Posterior vena cava (tissue), 2 donors: ENCODE data around the gene TMEM184A. TPM values are rescaled to one million over a fixed set of nuclear protein-coding genes. Genes with fewer than 3 reads are reported as not detected.
A peak's percentile ranks its signal among the peaks of the same experiment; 100 is the strongest.
"Not testable (repeated sequence)": the region's sequence is repeated elsewhere in the genome, so short reads cannot be mapped to it uniquely, and the experiment has no call there.

Experiments used
- DNase-seq: peaks from one replicate; pipeline ENCODE4 v3.0.0-alpha.2; 2020; ENCODE audit warnings: low spot score
- intact Hi-C, 2 donors: fragments of 100-400 bp; cut with DNase I; formaldehyde crosslinking; loops; one replicate each; pipeline versions ENCODE4 v1.14.1 to v1.14.2; 2022 to 2023
- total RNA-seq, 2 donors: library from RNA; stranded (reverse); fragmentation: NEBNext Ultra II Directional; extraction: Animal tissue kit (Norgen Biotek cat#: 25700); gene quantifications; one replicate each; pipeline ENCODE4 v1.2.1, GENCODE V29; 2021
- donor health status: DM: yes; HTN: yes; CAD: no.
- donor health status: DM: yes; HTN: yes; CAD: no.

Gene TMEM184A
- total RNA-seq, 2 donors from 2014 or later: not detected

GRCh38 chr7:1591876-1592275 is 35.9 kb upstream of the TMEM184A start:
- intact Hi-C loops: no loop called here
- no peak for DNase-seq

- no peak for DNase-seq
- intact Hi-C loops: no loop called here
Observed at GRCh38 chr7:1591396-1591795, 35.4 kb upstream of the TMEM184A start.

- no peak for DNase-seq
- intact Hi-C loops: no loop called here
Observed at GRCh38 chr7:1590887-1591286, 34.9 kb upstream of the TMEM184A start.

GRCh38 chr7:1590476-1590875 is 34.5 kb upstream of the TMEM184A start:
- DNase-seq: no peak
- intact Hi-C loops: no loop called here

- DNase-seq: no peak
- intact Hi-C loops: loop anchor here in 1 of 2 donors (10.0 kb wide), 1 partner anchor 616 kb away; no protein-coding TSS in a partner anchor
Observed at GRCh38 chr7:1588978-1589377, 33.0 kb upstream of the TMEM184A start.

- intact Hi-C loops: loop anchor here in 1 of 2 donors (10.0 kb wide), 1 partner anchor 617 kb away; no protein-coding TSS in a partner anchor
- DNase-seq: no peak
Observed at GRCh38 chr7:1587738-1588137, 31.7 kb upstream of the TMEM184A start.

GRCh38 chr7:1586827-1587705 is 31.1 kb upstream of the TMEM184A start:
- intact Hi-C loops: loop anchor here in 1 of 2 donors (10.0 kb wide), 1 partner anchor 618 kb away; no protein-coding TSS in a partner anchor
- no peak for DNase-seq

GRCh38 chr7:1586126-1586826 is 30.3 kb upstream of the TMEM184A start:
- DNase-seq: no peak
- intact Hi-C loops: loop anchor here in 1 of 2 donors (10.0 kb wide), 1 partner anchor 619 kb away; no protein-coding TSS in a partner anchor

- DNase-seq: no peak
- intact Hi-C loops: loop anchor here in 1 of 2 donors (10.0 kb wide), 1 partner anchor 619 kb away; no protein-coding TSS in a partner anchor
Observed at GRCh38 chr7:1585142-1585981, 29.4 kb upstream of the TMEM184A start.

- intact Hi-C loops: loop anchor here in 1 of 2 donors (10.0 kb wide), 1 partner anchor 620 kb away; no protein-coding TSS in a partner anchor
- no peak for DNase-seq
Observed at GRCh38 chr7:1584700-1585099, 28.7 kb upstream of the TMEM184A start.

- DNase-seq: not testable (repeated sequence)
- intact Hi-C loops: loop anchor here in 1 of 2 donors (10.0 kb wide), 1 partner anchor 621 kb away; no protein-coding TSS in a partner anchor
Observed at GRCh38 chr7:1583241-1583930, 27.4 kb upstream of the TMEM184A start.

- intact Hi-C loops: loop anchor here in 1 of 2 donors (10.0 kb wide), 1 partner anchor 624 kb away; no protein-coding TSS in a partner anchor
- no peak for DNase-seq
Observed at GRCh38 chr7:1580422-1581030, 24.5 kb upstream of the TMEM184A start.

GRCh38 chr7:1579481-1580421 is 23.7 kb upstream of the TMEM184A start:
- intact Hi-C loops: loop anchor here (5.0 to 10.0 kb wide), 5 partner anchors 625 to 893 kb away; partner anchors contain the start of gene EIF3B (in 1 of the 2)
- DNase-seq: peak; percentile 91

- intact Hi-C loops: loop anchor here (5.0 to 10.0 kb wide), 4 partner anchors 634 to 894 kb away; partner anchors contain the start of gene EIF3B (in 1 of the 2)
- DNase-seq: no peak
Observed at GRCh38 chr7:1578513-1578912, 22.5 kb upstream of the TMEM184A start.

GRCh38 chr7:1576521-1577253 is 20.7 kb upstream of the TMEM184A start:
- DNase-seq: no peak
- intact Hi-C loops: loop anchor here (5.0 to 10.0 kb wide), 4 partner anchors 636 to 896 kb away; partner anchors contain the start of gene EIF3B (in 1 of the 2)

- intact Hi-C loops: loop anchor here (5.0 to 10.0 kb wide), 4 partner anchors 636 to 896 kb away; partner anchors contain the start of gene EIF3B (in 1 of the 2)
Observed at GRCh38 chr7:1575809-1576208, 19.8 kb upstream of the TMEM184A start.

More at GRCh38 chr7:1575809-1576208, 19.8 kb upstream of the TMEM184A start:
- no peak for DNase-seq
